SK-N-MC (cell line): ENCODE results near the gene RBM48.

ENCODE experiments used
- EZH2 ChIP-seq: fragments of 200-600 bp; sonication (generic); IDR thresholded peaks from one replicate; pipeline ENCODE4 v1.6.1; 2017; ENCODE audit warnings: antibody characterized with exemption
- POLR2AphosphoS5 ChIP-seq: IDR thresholded peaks from 2 replicates; pipeline ENCODE4 v1.6.1; 2012; ENCODE audit warnings: mild to moderate bottlenecking, low read depth, low read length, borderline replicate concordance

GRCh38 chr7:92523110-92523509 is 5.5 kb upstream of the RBM48 start:
- TF ChIP-seq EZH2 (no peak), POLR2AphosphoS5 (no peak)
